ENCODE results near the gene LRRC8D.

GRCh38 chr1:89815611-89816010 is 5.2 kb upstream of the LRRC8D start:
- TF ChIP-seq CTCF (IDR thresholded peaks at IDR 0.05) = no peak
- no peak for TF ChIP-seq EP300 (IDR thresholded peaks at IDR 0.05)

Measured in stomach (tissue), 4 donors.